IPS DF 4.7 (cell line): ENCODE results near the gene IWS1.
"Not testable (repeated sequence)": the region's sequence is repeated elsewhere in the genome, so short reads cannot be mapped to it uniquely, and the experiment has no call there.

ENCODE experiments used
- DNase-seq: peaks from one replicate; pipeline ENCODE4 v3.0.0-alpha.2; 2013; ENCODE audit warnings: low spot score; ENCODE audit errors: extremely low read depth

The IWS1 gene

GRCh38 chr2:127455566-127456493 is 70.5 kb downstream of the IWS1 start:
- DNase-seq, result no peak

- DNase-seq, result no peak
Observed at GRCh38 chr2:127454595-127455565, 71.4 kb downstream of the IWS1 start.

DNA sequence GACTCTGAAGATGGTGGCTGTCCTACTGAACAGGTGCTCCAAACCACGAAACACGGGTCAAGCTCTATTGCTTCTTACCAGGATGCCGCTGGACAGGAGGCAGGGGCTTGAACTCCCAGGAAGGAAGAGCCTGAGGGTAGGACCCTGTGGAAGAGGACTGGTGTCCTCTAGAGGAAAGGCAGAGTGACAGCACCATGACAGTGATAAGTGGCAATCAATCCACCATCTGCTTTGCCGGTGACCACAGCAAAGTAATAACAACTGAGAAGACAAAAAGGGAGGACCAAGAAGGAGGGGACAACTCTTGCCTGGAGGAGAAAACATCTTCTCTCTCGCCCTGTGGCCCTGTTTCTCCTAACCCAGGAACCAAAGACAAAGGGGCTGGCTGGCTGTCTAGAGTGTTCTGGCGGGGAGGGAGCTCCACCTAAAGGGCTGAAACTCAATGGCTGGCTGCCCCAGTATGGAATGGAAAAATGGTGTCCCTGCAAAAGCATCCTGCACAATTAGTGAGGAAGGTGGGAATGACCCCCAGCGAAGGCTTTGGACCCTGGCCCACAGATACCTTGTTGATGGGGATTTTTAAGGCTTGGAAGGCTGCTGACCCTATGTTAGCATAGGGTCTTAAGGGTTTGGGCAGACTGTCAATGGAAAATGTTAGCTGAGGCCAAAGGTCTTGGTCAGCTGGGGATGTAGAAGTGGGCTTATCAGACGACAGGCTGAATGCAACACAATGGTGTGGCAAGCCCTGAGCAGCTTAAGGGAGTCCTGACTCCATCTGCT is 72.7 kb downstream of the IWS1 start:
- DNase-seq, result no peak

DNA sequence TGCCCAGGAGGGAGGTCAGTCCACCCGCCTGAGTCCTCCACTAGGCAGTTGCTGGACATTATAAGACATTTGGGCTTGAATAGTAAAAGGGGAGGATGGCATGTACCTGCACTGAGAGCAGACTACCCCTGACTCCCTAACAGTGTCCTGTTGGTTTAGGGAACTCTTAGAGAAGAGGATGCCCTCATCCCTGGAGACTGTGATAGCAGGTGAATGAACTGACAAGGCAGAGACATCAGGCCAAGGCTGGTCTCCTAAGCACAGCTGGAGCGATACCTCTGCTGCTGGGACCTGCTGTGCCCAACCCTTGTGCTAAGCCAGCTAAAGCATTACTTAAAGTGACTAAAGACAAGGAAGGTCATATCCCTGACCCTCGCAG is 73.3 kb downstream of the IWS1 start:
- no peak for DNase-seq

GRCh38 chr2:127452423-127452822 is 73.9 kb downstream of the IWS1 start:
- DNase-seq, result not testable (repeated sequence)

DNA sequence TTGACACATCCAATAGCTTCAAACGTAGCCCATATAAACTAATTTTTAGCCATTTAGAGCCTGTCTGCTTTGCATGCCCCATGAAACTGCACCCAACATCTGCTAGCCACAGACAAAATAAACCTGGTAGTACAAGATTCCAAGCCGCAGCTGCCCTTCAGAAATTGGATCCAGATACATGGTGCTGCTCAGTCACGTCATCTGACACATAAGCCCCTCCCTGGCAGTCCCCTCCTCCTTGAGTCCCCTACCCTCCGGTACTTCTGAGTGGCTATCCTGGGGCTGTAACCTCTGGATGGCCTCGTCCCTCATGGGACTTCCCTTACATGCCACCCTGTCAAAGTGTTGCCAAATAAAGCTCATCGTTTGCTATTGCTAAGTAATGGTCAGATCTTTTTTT is 74.3 kb downstream of the IWS1 start:
- no peak for DNase-seq

DNA sequence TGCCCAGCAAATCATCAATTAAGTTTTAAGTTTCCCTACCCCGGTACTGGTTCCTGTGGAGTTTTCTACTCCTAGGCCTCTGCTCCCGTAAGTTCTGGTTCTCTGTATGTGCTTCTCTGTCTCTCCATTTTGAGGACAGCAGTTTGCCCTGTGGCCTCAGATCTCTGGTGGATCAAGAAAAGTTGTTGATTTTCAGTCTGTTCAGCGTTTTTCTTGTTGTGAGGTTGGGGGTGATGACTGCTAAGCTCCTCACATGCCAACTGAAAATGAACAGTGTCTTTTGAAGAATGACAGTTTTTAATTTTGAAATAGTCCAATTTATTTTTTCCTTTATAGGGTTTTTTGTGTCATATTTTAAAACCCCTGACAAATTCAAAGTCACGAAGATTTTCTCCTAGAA is 76.4 kb downstream of the IWS1 start:
- DNase-seq, result no peak

GRCh38 chr2:127449414-127449813 is 76.9 kb downstream of the IWS1 start:
- DNase-seq, result no peak

DNA sequence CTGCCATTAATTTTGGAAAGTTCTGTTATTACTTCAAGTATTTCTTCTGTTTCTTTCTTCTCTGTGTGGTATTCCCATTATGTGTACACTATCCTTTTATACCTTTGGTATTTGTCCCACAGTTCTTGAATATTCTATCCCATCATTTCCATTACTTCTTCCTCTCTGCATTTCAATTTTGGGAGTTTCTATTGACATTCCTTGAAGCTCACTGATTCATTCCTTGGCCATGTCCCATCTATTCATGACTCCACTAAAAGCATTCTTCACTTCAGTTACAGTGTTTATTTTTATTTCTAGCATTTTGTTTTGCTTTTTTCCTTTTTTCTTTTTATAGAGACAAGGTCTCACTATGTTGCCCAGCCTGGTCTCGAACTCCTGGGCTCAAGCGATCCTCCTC is 77.8 kb downstream of the IWS1 start:
- DNase-seq, result no peak

GRCh38 chr2:127439343-127439742 is 86.9 kb downstream of the IWS1 start:
- DNase-seq, result no peak

- no peak for DNase-seq
Observed at GRCh38 chr2:127437781-127438726, 88.2 kb downstream of the IWS1 start.

DNA sequence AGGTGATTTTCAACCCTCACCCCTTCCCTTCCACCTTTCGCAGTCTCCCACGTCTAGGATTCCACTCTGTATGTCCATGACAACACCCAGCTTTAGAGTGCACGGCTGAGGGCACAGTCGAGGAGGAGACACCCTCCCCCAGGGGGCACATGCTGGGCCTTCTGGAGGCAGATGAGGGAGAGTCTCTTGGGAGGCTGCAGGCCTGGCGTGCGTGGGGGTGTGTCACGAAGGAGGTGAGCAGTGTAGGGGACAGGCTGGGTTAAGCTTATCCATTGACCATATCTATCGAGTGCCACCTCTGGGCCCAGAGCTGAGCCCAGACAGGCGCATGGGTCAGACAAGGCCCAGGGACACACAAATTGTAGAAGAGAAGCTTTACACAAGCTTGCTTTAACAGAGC is 89.2 kb downstream of the IWS1 start:
- no peak for DNase-seq

- no peak for DNase-seq
Observed at GRCh38 chr2:127434515-127434914, 91.8 kb downstream of the IWS1 start.

DNA sequence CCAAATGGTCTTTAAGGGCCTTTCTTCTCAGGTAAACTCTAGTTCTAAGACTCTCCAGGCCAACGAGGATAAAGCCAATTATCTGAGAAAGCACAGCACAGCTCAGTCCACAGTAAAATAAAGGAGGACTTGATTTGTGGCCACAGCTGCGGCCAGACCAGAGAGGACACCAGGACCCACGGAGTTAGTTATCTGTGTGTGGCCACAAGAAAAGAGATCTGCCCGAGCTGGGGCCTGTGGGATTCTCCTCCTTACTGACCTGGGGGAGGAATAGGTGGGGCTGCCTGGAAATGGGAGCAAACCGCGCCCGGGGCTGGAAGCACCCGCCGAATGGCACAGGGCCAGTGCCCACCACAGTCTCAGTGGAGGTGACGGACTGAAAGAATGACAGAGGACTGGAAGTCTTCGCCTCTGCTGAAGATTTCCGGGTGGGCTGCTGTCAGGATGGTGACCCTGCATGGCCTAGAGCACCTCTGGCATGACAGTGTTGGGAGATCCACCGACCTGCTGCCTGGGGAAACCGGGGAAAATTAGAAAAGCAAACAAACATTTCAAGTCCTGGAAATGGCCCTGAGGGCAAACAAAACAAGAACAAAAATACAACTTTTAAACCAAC is 94.8 kb downstream of the IWS1 start:
- DNase-seq, result no peak
